ENCODE data around the gene SLIT1.

The SLIT1 gene

DNA sequence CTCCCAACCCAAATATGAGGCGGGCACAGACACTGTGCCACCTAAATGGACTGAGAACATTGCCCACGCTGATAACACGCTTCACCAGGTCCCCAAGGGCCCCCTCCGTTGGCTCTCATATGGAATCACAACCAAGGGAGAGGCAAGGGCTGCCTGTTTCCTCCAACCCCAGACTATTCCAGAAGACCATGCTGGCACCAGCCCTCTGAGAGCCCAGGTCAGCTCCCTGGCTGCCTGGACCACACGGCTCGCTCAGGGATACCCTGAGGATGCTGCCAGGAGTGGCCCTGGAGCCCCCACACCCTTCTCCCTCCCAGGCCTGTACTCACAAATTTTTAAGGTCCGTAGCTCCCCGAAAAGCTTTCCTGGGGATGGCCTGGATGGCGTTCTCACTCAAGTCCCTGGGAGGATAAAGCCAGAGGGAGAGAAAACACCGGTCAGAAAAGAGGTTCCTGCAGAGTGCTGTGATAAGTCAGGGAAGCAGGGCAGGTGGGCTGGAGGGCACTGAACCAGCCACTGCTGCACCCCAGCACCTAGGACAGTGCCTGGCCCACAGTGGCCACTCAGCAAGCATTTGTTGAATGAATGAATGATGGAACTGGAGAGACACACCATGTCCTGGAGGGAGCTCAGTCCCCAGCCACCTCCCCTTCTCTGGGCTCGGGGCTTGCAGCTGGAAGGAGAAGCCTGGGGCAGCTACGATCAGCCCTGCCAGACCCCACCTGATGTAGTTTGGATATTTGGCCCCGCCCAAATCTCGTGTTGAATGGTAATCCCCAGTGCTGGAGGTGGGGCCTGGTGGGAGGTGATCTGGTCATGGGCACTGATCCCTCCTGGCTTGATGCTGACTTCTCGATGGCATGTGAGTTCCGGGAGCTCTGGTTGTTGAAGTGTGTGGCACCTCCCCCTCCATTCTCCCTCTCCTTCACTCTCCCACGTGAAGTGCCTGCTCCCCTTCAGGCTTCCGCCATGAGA lies 119.8 kb downstream of the SLIT1 start:
- peaks cover 9% of the 10 kb centered on the region for H3K4me1 Mint-ChIP-seq
- no peaks in the 10 kb centered on the region for H3K9me3 Mint-ChIP-seq
- H3K36me3 Mint-ChIP-seq = no peaks in the 10 kb centered on the region
- H3K27ac Mint-ChIP-seq = no peak overlapping the region
- no peak overlapping the region for H3K4me3 Mint-ChIP-seq
- peaks cover 1% of the 10 kb centered on the region for H3K27me3 Mint-ChIP-seq

DNA sequence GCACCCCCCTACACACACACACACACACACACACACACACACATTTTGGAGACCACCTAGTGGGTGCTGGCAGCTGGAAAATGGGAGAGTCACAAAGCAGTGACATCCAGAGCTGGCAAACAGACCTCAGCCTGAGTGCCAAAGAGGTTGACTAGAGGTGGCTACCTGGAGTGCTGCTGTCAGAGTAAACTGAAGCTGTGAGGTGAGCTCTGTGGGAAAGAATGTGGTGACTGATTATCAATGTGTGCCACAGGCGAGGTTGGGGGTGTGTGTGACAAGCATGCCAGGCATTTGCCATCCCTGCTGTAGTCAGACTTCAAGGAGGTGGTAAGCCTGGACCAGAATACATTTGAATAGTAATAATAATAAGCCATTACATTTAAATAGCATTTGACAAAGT lies 120.6 kb downstream of the SLIT1 start:
- H3K27me3 Mint-ChIP-seq = no peaks in the 10 kb centered on the region
- H3K36me3 Mint-ChIP-seq = no peaks in the 10 kb centered on the region
- no peaks in the 10 kb centered on the region for H3K9me3 Mint-ChIP-seq
- H3K4me3 Mint-ChIP-seq = no peak overlapping the region
- H3K4me1 Mint-ChIP-seq = peaks cover 9% of the 10 kb centered on the region
- H3K27ac Mint-ChIP-seq = no peak overlapping the region

DNA sequence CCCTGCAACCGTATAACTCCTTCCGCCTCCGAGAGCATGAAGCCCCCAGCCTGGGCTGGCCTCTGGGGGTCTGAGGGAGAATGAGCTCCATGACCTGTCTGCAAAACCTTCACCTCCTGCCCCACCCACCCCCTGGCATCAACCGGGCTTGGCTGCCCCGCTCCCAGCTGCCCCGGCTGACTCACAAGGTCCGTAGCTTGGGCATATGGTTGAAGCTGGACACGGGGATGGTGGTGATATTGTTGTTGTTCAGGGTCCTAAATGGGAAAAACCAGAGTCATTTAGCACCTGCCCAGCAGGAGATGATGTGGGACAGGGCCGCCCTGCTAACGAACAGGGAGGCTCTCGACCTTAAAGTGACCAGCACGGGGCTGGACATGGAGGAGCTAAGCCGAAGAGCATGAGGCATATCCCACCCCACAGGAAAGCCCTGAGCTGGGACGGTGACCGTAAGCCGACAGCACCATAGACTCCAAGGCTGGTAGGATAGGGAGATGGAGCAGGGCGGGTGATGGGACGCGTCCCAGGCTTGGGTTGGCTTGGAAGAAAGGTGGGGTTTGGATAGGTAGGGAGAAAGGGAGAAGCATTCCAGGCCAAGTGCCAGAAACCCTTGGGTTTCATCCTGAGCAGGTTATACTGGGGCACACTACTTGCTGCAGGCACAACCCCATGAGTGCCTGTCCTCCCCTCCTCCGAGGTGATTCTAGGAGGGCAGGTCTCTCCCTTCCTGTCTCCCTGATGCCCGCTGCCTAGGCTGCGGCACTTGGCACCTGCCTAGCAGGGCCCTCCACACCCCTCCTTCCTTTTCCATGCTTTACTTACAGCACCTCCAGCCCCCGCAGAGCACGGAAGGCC lies 121.5 kb downstream of the SLIT1 start:
- Mint-ChIP-seq H3K27ac (no peak overlapping the region), H3K4me3 (no peak overlapping the region), H3K9me3 (no peaks in the 10 kb centered on the region), H3K4me1 (peaks cover 1% of the 10 kb centered on the region), H3K36me3 (no peaks in the 10 kb centered on the region), H3K27me3 (no peaks in the 10 kb centered on the region)

DNA sequence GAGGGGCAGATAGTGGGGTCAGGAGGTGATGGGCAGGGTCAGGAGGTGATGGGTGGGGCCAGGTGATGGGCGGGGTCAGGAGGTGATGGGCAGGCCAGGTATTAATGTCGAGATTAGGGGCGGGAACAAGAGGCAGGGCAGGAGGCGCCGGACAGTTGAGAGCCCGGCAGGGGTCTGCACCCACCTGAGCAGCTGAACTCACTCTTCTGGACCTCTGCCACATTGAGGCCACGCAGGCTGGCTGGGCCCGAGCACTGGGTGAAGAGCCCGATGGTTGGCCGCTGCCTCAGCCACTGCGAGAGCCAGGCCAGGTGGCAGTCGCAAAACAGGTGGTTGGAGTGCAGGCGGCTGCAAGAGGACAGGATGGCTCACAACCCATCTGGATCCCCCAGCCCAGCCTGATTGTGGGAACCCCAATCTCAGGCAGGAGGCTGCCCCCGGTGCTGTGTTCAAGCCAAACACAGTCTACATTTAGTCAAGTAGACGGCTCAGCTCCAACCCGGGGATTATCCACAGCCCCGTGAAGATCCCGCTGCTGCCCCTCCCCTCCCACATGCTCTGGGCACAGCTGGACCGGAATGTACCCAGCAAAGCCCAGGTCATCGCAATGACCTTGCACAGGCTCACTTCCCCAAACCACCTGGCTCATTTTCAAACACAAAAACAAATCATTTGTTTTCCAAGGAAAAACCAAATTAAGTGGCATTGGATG lies 122.3 kb downstream of the SLIT1 start:
- Mint-ChIP-seq H3K9me3 (no peaks in the 10 kb centered on the region), H3K36me3 (no peaks in the 10 kb centered on the region), H3K27me3 (no peaks in the 10 kb centered on the region), H3K4me1 (no peaks in the 10 kb centered on the region), H3K27ac (no peak overlapping the region), H3K4me3 (no peak overlapping the region)

DNA sequence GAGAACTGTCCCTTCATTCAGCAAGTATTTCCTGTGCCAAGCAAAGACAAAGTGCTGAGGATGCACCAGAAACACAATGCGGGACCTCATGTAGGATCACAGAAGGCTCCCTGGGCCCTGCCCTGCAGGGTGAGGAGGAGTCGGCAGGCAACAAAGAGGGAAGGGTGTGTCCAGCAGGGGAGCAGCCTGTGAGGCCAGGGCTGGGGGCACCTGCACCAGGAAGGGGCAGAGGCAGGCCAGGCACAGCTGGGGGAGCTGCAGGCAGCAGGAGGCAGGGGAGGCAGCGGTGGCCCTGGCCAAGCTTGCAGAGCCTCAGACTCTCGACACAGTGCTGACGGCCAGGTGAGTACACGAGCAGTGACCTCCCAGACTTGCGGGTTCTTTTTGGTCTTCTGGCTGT lies 123.3 kb downstream of the SLIT1 start:
- Mint-ChIP-seq H3K4me1 (no peaks in the 10 kb centered on the region), H3K36me3 (no peaks in the 10 kb centered on the region), H3K27ac (no peak overlapping the region), H3K4me3 (no peak overlapping the region), H3K9me3 (no peaks in the 10 kb centered on the region), H3K27me3 (no peaks in the 10 kb centered on the region)

DNA sequence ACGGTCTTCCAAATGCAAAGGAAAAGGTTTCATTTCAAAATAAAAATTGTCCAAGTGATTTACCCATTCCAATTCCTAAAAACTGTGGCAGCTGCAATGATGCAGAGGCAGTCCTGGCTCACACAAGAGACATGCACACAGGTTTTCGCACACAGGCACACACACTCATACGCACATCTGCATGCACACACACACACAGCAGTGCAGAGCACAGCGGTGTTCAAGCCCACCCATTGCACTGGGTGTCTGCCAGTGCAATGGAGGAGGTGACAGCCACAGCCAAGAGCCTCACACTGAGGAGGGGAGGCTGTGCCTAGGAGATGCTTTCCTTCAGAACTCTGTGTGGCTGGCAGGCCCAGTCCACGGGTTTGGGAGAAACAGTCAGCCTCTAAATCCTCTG lies 123.7 kb downstream of the SLIT1 start:
- no peak overlapping the region for H3K27ac Mint-ChIP-seq
- no peaks in the 10 kb centered on the region for H3K4me1 Mint-ChIP-seq
- H3K4me3 Mint-ChIP-seq = no peak overlapping the region
- no peaks in the 10 kb centered on the region for H3K36me3 Mint-ChIP-seq
- H3K27me3 Mint-ChIP-seq = no peaks in the 10 kb centered on the region
- H3K9me3 Mint-ChIP-seq = no peaks in the 10 kb centered on the region

DNA sequence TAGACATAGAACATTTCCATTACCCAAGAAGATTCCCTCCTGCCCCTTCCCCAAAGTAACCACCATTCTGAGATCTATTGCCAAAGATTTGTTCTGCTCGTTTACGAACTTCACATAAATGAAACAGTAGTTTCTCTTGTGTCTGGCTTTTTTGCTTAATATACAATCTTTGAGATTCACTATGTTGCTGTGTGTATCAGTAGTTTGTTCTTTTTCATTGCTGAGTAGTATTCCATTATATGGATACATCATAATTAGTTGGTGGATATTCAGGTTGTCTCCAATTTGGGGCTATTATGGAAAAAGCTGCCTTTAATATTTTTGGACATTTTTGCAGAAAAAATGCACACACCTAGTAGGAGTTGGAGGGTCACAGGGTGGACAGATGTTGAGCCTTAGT lies 124.3 kb downstream of the SLIT1 start:
- Mint-ChIP-seq H3K4me3 (no peak overlapping the region), H3K36me3 (no peaks in the 10 kb centered on the region), H3K27me3 (no peaks in the 10 kb centered on the region), H3K4me1 (no peaks in the 10 kb centered on the region), H3K9me3 (no peaks in the 10 kb centered on the region), H3K27ac (no peak overlapping the region)

DNA sequence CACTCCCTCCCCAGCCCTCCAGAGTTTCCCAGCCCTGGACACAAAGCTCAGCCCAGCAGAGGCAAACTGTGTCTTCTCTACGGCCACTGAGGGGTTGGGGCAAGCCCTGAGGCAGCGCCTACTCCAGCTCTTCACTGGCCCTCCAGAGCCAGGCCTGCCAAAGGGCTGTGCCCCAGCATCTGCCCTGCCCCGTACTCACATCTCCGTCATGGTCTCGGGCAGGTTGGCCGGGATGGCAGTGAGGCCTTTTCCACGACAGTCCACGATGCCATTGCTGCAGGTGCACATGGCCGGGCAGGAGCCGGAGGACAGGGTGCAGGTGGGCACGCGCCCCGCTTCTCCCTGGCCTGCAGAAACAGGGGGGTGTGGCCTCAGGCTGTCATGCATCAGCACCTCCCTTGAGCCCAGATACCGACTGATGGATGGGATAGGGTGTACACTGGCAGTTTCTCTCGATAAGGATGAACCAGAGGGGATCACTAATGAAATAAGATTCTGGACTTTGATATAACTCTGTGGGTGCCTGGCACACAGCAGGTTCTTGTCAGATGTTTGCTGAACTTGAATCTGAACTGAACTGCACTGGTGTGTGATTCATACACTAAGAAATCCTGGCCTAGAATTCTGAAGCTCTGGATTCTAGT lies 125.2 kb downstream of the SLIT1 start:
- H3K27me3 Mint-ChIP-seq = no peaks in the 10 kb centered on the region
- H3K9me3 Mint-ChIP-seq = no peaks in the 10 kb centered on the region

DNA sequence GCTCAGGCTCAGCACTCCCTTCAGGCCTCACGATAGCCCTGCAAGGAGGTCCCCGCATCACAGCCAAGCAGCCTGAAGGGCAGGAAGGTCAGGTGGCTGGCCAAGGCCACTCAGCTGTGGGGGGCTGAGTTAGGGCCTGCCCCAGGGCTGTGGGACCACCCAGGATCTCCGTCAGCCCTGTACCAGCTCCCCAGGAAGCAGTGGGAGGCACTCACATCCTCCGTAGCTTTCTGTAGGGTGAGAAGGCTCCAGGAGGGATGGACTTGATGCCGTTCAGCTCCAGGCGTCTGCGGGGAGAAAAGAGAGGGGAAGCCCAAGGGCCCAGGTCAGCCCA lies 125.9 kb downstream of the SLIT1 start:
- H3K27ac Mint-ChIP-seq = no peak overlapping the region
- no peak overlapping the region for H3K4me3 Mint-ChIP-seq
- no peaks in the 10 kb centered on the region for H3K4me1 Mint-ChIP-seq
- H3K36me3 Mint-ChIP-seq = no peaks in the 10 kb centered on the region
- no peaks in the 10 kb centered on the region for H3K27me3 Mint-ChIP-seq
- H3K9me3 Mint-ChIP-seq = no peaks in the 10 kb centered on the region

More for the DNA sequence above, 125.2 kb downstream of the SLIT1 start:
- Mint-ChIP-seq H3K27ac (no peak overlapping the region), H3K4me1 (no peaks in the 10 kb centered on the region), H3K36me3 (no peaks in the 10 kb centered on the region), H3K4me3 (no peak overlapping the region)

DNA sequence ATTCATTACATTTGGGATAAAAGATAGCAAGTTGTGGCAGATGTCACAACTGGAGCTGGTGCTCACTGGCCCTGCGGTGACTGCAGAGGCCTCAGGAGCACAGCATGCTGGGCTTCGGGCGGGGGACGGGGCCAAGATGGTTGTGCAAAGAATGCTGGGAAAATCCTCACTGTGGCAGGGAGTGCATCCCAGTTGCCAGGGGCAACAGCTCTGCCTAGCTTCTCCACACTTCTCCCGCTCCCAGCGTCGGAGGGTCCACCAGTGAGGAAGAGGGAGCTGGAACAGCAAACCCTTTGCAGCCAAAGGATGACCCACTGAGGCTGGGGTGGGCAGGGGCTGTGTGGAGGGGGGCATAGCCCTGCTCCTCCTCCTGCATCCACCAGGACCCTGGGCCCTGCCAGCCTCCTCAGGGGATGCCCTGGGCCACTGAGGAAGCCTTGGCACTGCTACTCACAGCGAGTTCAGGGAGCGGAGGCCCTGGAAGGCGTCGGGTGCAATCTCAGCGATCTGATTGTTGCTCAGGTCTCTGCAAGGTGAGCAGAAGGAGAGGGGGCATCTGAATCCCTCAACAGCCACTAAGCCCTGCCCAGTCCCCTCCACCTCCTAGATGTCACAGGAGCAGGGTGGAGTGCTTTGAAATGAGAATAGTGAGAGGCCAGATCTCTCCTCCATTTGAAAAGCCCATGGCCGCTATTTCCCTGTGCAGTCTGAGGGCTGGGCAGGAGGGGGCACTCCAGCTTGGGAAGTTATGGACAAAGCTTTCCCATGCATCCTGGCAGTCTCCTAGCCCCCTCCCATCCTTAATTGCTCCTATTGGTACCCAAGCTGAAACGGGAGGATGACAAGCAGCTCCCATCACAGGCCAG lies 126.5 kb downstream of the SLIT1 start:
- Mint-ChIP-seq H3K27me3 (no peaks in the 10 kb centered on the region), H3K27ac (no peak overlapping the region), H3K9me3 (no peaks in the 10 kb centered on the region), H3K36me3 (no peaks in the 10 kb centered on the region), H3K4me1 (no peaks in the 10 kb centered on the region), H3K4me3 (no peak overlapping the region)

DNA sequence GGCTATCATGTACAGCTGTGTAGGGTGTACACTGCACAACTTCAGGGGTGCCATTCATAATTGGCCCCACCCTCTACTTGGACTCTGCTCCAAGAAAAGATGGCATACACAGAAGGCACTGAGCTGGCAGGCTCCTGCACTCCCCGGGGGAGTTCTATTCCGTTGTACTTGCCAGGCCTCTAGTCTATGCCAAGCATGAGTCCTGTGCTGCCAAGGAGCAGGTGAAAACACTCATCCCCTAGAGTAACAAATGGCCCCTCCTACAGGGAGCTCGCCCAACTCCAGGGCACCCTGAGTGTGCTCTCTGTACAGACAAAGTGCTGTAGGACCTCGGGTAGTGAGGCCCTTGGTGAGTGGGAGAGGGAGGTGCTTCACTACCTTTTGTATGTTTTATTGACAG lies 127.2 kb downstream of the SLIT1 start:
- no peaks in the 10 kb centered on the region for H3K36me3 Mint-ChIP-seq
- H3K27me3 Mint-ChIP-seq = no peaks in the 10 kb centered on the region
- H3K27ac Mint-ChIP-seq = no peak overlapping the region
- H3K4me1 Mint-ChIP-seq = no peaks in the 10 kb centered on the region
- H3K9me3 Mint-ChIP-seq = no peaks in the 10 kb centered on the region
- H3K4me3 Mint-ChIP-seq = no peak overlapping the region

DNA sequence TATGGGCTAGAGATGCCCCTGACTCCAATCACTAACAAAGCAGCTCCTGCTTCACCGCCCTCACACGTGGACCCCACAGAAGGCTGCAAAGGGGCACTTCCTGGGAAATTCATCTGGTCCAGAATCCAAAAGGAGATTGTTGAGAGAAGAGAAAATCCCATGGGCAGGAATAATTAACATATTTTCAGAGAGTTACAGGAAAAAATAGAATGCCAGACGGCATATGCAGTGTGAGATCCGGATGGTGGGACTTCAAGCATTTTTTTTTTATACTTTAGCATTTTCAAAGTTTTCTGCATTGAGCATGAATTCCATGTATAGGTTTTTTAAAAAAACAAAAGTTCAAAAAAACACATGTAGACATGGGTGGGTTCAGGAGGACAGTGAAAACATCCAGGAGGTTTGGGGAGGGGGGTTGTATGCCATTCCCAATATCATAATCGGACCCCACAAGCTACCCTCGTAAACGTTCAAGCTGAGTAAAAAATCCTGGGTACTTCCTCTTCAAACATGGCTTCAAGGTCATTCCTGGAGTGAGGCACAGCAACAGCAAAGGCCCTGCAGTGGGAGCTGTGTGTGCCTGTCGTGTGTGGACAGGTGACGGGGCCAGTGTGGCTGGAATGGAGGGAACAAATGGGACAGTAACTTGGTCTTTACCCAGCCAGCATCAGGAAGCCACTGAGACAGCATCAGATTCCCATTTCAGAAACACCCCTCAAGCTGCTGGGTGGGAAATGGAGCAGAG lies 128.1 kb downstream of the SLIT1 start:
- Mint-ChIP-seq H3K9me3 (no peaks in the 10 kb centered on the region), H3K27ac (no peak overlapping the region), H3K4me3 (no peak overlapping the region), H3K36me3 (no peaks in the 10 kb centered on the region), H3K27me3 (no peaks in the 10 kb centered on the region), H3K4me1 (no peaks in the 10 kb centered on the region)

DNA sequence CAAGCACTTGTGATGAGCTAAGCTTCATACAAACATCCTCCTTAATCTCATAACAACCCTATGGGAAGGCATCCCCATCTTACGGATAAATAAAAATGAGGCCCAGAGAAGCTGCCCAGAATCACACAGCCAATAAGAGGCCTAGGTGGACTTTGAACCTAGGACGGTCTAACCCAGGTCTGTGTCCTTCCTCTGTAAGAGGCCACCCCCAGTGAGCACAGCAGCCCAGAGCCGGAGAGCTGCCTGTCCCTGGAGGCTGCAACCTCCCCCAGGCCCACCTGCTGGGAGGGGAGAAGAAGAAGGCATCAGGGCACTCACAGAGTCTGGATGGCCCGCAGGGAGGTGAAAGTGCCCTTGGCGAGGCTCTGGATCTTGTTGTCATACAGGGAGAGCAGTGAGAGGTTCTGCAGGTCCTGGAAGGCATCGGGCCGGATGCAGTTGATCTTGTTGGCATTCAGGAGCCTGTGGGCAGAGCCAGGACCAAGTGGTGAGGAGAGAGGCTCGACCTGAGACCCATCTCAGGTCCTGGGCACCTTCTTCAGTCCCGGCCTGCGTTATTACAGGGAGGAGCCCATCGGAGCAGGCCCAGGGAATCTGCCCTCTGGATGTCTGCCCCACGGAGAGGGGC lies 129.6 kb downstream of the SLIT1 start:
- Mint-ChIP-seq H3K4me3 (no peak overlapping the region), H3K9me3 (no peaks in the 10 kb centered on the region), H3K27ac (no peak overlapping the region), H3K27me3 (no peaks in the 10 kb centered on the region), H3K4me1 (no peaks in the 10 kb centered on the region), H3K36me3 (no peaks in the 10 kb centered on the region)

DNA sequence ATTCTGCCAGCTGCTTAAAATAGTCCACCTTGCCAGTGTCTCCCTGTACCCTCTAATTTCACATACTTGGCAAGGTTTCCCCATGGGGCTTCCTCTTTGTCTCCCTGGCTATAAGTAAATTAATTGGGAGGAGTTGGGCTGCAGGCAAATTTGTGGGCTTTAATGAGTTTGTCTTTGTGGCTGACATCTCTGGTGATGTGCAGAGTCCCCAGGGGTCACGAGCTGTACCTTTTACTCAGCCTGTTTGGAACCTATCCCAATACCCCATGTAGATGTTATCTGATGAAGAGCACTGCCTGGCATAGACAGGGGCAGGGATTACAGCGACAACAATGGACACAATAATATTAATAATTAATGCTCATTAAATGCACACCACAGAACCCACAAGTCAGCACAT lies 132.5 kb downstream of the SLIT1 start:
- Mint-ChIP-seq H3K36me3 (no peaks in the 10 kb centered on the region), H3K27ac (no peak overlapping the region), H3K9me3 (no peaks in the 10 kb centered on the region), H3K27me3 (no peaks in the 10 kb centered on the region), H3K4me3 (no peak overlapping the region), H3K4me1 (no peaks in the 10 kb centered on the region)

Data from activated naive CD4-positive, alpha-beta T cell treated with anti-CD3 and anti-CD28 coated beads, Interleukin-2, amount 50 U/mL, for 24 hours (primary cell).